H1 (cell line): Measurements from ENCODE around the gene PACC1. TPM values are rescaled to one million over a fixed set of nuclear protein-coding genes. Genes with fewer than 3 reads are reported as not detected.

Experiments
- CTCF ChIA-PET: fragments of 300-600 bp; sonication (Branson Sonifier 250); formaldehyde crosslinking; loops from one replicate; lab custom pipeline; 2021; ENCODE audit not compliant: partially characterized antibody; lab: Charles Lee
- POLR2A ChIA-PET: fragments of 300-600 bp; sonication (Branson Sonifier 250); formaldehyde crosslinking; loops from one replicate; lab custom pipeline; 2021; ENCODE audit warnings: inconsistent platforms; ENCODE audit not compliant: partially characterized antibody; lab: Charles Lee
- DNase-seq, 2 experiments: peaks; one replicate each; pipeline versions ENCODE4 v3.0.0 to v3.0.0-alpha.2; 2010 to 2022; ENCODE audit warnings: low spot score in 2 of 2, low read depth in 1 of 2, mixed read lengths in 1 of 2
- FAIRE-seq: peaks from 2 replicates; lab custom pipeline; 2011; peaks lifted over from hg19 to GRCh38; lab: Jason Lieb, UNC
- H2AFZ ChIP-seq: 2 replicates; pipeline ENCODE4 v1.8.1; 2012; ENCODE audit warnings: low read length, inconsistent platforms
- H2AK5ac ChIP-seq: 2 replicates; pipeline ENCODE4 v1.6.1; 2013; ENCODE audit warnings: low read depth, low read length
- H2BK120ac ChIP-seq: replicated peaks from 2 replicates; pipeline ENCODE3; 2013; ENCODE audit warnings: low read depth, low read length, inconsistent platforms
- H2BK12ac ChIP-seq: 2 replicates; pipeline ENCODE4 v1.6.1; 2013; ENCODE audit warnings: low read depth, low read length
- H2BK15ac ChIP-seq: 2 replicates; pipeline ENCODE4 v1.6.1; 2013; ENCODE audit warnings: low read length
- H2BK20ac ChIP-seq: 2 replicates; pipeline ENCODE4 v1.6.1; 2013; ENCODE audit warnings: low read length
- H2BK5ac ChIP-seq: 2 replicates; pipeline ENCODE4 v1.6.1; 2013; ENCODE audit warnings: low read depth, low read length
- H3K14ac ChIP-seq: 2 replicates; pipeline ENCODE4 v1.6.1; 2013; ENCODE audit warnings: inconsistent platforms; ENCODE audit not compliant: insufficient read length
- H3K18ac ChIP-seq: 2 replicates; pipeline ENCODE4 v1.6.1; 2013; ENCODE audit warnings: low read length; ENCODE audit errors: extremely low read depth
- H3K23ac ChIP-seq: 2 replicates; pipeline ENCODE4 v1.6.1; 2013; ENCODE audit warnings: inconsistent platforms; ENCODE audit not compliant: insufficient read length
- H3K23me2 ChIP-seq: 2 replicates; pipeline ENCODE4 v1.6.1; 2013; ENCODE audit warnings: low read depth, low read length
- H3K27ac ChIP-seq: 2 replicates; pipeline ENCODE4 v1.6.1; 2011; ENCODE audit warnings: low read depth, low read length, inconsistent platforms
- H3K27me3 ChIP-seq, 4 experiments: replicated peaks in 1 of 4; 1 replicate in 1 of 4; 2 replicates in 3 of 4; pipeline versions ENCODE4 v1.6.1 to v1.8.1; 2011 to 2013; ENCODE audit warnings: low read length in 3 of 4, mild to moderate bottlenecking in 3 of 4, inconsistent platforms in 2 of 4, mixed read lengths in 2 of 4, moderate library complexity in 1 of 4; ENCODE audit not compliant: control insufficient read depth in 3 of 4, insufficient read depth in 3 of 4; ENCODE audit errors: extremely low read depth in 1 of 4
- H3K36me3 ChIP-seq, 4 experiments: 2 replicates each; pipeline versions ENCODE4 v1.6.1 to v1.8.1; 2011 to 2013; ENCODE audit warnings: mild to moderate bottlenecking in 4 of 4, low read length in 3 of 4, moderate library complexity in 2 of 4, control low read depth in 1 of 4, inconsistent platforms in 1 of 4; ENCODE audit not compliant: insufficient read depth in 4 of 4, control insufficient read depth in 2 of 4
- H3K4ac ChIP-seq: replicated peaks from 2 replicates; pipeline ENCODE3; 2013; ENCODE audit warnings: low read length, low read depth, mixed read lengths, inconsistent platforms; ENCODE audit not compliant: insufficient read length
- H3K4me1 ChIP-seq, 4 experiments: replicated peaks in 1 of 4; 1 replicate in 1 of 4; 2 replicates in 3 of 4; pipeline versions ENCODE4 v1.6.1 to v1.8.1; 2011 to 2013; ENCODE audit warnings: low read length in 3 of 4, inconsistent platforms in 2 of 4, mixed read lengths in 1 of 4; ENCODE audit not compliant: insufficient read depth in 4 of 4, control insufficient read depth in 3 of 4
- H3K4me2 ChIP-seq, 2 experiments: 2 replicates each; pipeline versions ENCODE4 v1.6.1 to v1.8.1; 2011 to 2013; ENCODE audit warnings: low read depth in 2 of 2, low read length in 2 of 2, control low read depth in 1 of 2, inconsistent platforms in 1 of 2, mild to moderate bottlenecking in 1 of 2; ENCODE audit not compliant: insufficient read depth in 1 of 2
- H3K4me3 ChIP-seq, 4 experiments: fragments of 200-600, 300-600 bp in 1 of 4; sonication (generic), shearing (Covaris generic), sonication (Bioruptor Twin) in 1 of 4; 2 replicates each; pipeline versions ENCODE4 v1.5.1 to v1.8.1; 2011 to 2016; ENCODE audit warnings: low read length in 4 of 4, low read depth in 3 of 4, control low read depth in 2 of 4, inconsistent platforms in 2 of 4, mild to moderate bottlenecking in 2 of 4, mixed read lengths in 1 of 4, moderate library complexity in 1 of 4; ENCODE audit not compliant: insufficient read depth in 2 of 4; ENCODE audit errors: extremely low read depth in 1 of 4
- H3K56ac ChIP-seq: replicated peaks from 2 replicates; pipeline ENCODE3; 2013; ENCODE audit warnings: low read depth, mild to moderate bottlenecking, mixed read lengths, low read length, inconsistent platforms; ENCODE audit not compliant: insufficient read length
- H3K79me1 ChIP-seq: 2 replicates; pipeline ENCODE4 v1.6.1; 2013; ENCODE audit warnings: low read depth, low read length, control low read depth
- H3K79me2 ChIP-seq, 2 experiments: 2 replicates each; pipeline versions ENCODE4 v1.6.1 to v1.8.1; 2012 to 2013; ENCODE audit warnings: low read length in 2 of 2, mild to moderate bottlenecking in 2 of 2, inconsistent platforms in 1 of 2; ENCODE audit not compliant: insufficient read depth in 2 of 2, control insufficient read depth in 1 of 2
- H3K9ac ChIP-seq, 4 experiments: replicated peaks in 1 of 4; 1 replicate in 1 of 4; 2 replicates in 3 of 4; pipeline versions ENCODE4 v1.6.1 to v1.8.1; 2011 to 2013; ENCODE audit warnings: low read depth in 3 of 4, low read length in 3 of 4, control low read depth in 2 of 4, mild to moderate bottlenecking in 2 of 4, moderate library complexity in 2 of 4, inconsistent platforms in 1 of 4; ENCODE audit errors: extremely low read depth in 1 of 4
- H3K9me3 ChIP-seq, 2 experiments: 2 replicates each; pipeline versions ENCODE4 v1.6.1 to v1.8.1; 2012 to 2013; ENCODE audit warnings: mild to moderate bottlenecking in 2 of 2, moderate library complexity in 2 of 2, control low read depth in 1 of 2, inconsistent platforms in 1 of 2, low read depth in 1 of 2, low read length in 1 of 2, mixed read lengths in 1 of 2; ENCODE audit not compliant: insufficient read depth in 2 of 2
- H4K20me1 ChIP-seq, 2 experiments: replicated peaks in 1 of 2; 2 replicates each; pipeline versions ENCODE3 to v1.8.1; 2011 to 2013; ENCODE audit warnings: inconsistent platforms in 2 of 2, low read length in 2 of 2, mild to moderate bottlenecking in 1 of 2; ENCODE audit not compliant: insufficient read depth in 2 of 2, control insufficient read depth in 1 of 2
- H4K5ac ChIP-seq: 2 replicates; pipeline ENCODE4 v1.6.1; 2013; ENCODE audit warnings: low read length, low read depth, mixed read lengths, inconsistent platforms; ENCODE audit not compliant: insufficient read length
- H4K8ac ChIP-seq: 2 replicates; pipeline ENCODE4 v1.8.0; 2013; ENCODE audit warnings: mild to moderate bottlenecking, moderate library complexity, low read length, inconsistent platforms; ENCODE audit not compliant: insufficient read depth; ENCODE audit errors: extremely low read depth
- H4K91ac ChIP-seq: replicated peaks from 2 replicates; pipeline ENCODE3; 2013; ENCODE audit warnings: low read length, mixed read lengths, inconsistent platforms; ENCODE audit not compliant: insufficient read length
- whole genome bisulfite sequencing, 2 experiments: shearing (Covaris generic) in 1 of 2; methylation state at CpG; one replicate each; pipeline versions ENCODE4 v1.1.6 to v1.1.7; 2013 to 2015; ENCODE audit warnings: low lambda C conversion rate in 2 of 2, mixed read lengths in 2 of 2, inconsistent platforms in 1 of 2, low coverage in 1 of 2, missing lambda C conversion rate in 1 of 2; ENCODE audit not compliant: insufficient replicate concordance in 2 of 2, insufficient coverage in 1 of 2, insufficient read length in 1 of 2; ENCODE audit errors: extremely low coverage in 1 of 2, missing lambda C conversion rate in 1 of 2; 5-methylcytosine and 5-hydroxymethylcytosine counted together
- polyA plus RNA-seq, 7 experiments: library from polyadenylated mRNA; depleted of rRNA in 3 of 7; stranded (reverse) in 5 of 7; unstranded in 2 of 7; fragments of >200 nt in 5 of 7; fragments of 200-250 nt in 2 of 7; gene quantifications; 1 replicate in 5 of 7; 2 replicates in 1 of 7; 4 replicates in 1 of 7; pipeline versions ENCODE4 v1.2.1 to v1.2.3, GENCODE V29; 2011 to 2013; ENCODE audit warnings: missing spikeins in 2 of 7, mixed read lengths in 2 of 7
- total RNA-seq: library from RNA; stranded (reverse); fragmentation: NEBNext Ultra II Directional; extraction: Animal tissue kit (Norgen Biotek cat#: 25700); gene quantifications from 2 replicates; pipeline ENCODE4 v1.2.1, GENCODE V29; 2021

PACC1 gene
- total and polyA plus RNA-seq, 2 of the 8 experiments (the other 6 are each of a cell fraction or from before 2014, with no cell fraction given): 18.8 to 23.5 TPM

DNA sequence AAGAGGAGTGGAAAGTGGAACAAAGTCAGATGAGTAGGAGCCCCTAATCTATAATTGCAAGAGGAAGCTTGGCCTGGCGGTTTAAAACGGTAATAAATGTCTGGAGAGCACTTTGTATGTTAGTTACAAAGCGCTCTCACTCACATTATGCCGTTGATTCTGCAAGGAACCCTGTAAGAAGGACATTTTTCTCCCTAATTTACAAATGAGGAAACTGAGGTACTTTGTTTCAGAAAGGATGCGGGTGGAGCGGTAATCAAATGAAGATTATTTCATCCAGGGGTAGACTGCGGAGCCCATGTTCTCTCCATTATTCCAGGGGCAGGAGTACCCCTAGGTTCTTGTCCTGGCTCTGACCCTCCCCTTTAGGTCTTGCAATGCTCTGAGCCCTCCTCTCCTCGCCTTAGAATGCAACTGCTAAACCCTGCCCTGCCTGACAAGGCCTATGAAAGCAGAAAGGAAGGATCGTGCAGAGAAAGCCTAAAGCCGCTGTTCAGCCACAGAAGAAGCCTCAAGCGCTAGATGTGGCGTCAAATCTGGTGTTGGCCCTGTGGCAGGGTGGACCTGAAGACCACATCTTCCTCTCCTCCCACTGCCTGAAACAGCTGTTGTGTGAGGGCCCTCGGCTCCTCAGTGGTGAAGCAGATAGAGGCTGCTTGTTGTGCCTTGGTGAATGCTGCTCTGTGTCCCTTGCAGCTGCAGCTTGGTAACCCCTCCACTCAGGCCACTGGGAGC is 588 bp upstream of the PACC1 start:
- peaks cover 4 to 15% (median 9%) of the 10 kb centered on the region in 4 experiments; a peak in 6 of 7 replicates for H3K4me1 ChIP-seq
- ChIA-PET CTCF (interaction anchor here (0.6 to 2.2 kb wide), 9 partner anchors 12 to 296 kb away, joined by 3 to 18 read pairs (median 3); no protein-coding TSS in a partner anchor), POLR2A (interaction anchor here (0.7 to 1.4 kb wide), 7 partner anchors 9 to 380 kb away, joined by 3 to 5 read pairs (median 3); partner anchors contain the start of genes DTL and INTS7)
- H3K4ac ChIP-seq: no peak overlapping the region
- H4K20me1 ChIP-seq: peaks cover 0 to 16% of the 10 kb centered on the region in 2 experiments
- peak overlapping the region; percentile 89 for H2AFZ ChIP-seq
- no peak overlapping the region for H3K18ac ChIP-seq
- H3K4me2 ChIP-seq: peak overlapping the region; percentile 35 to 83
- peak overlapping the region in 2 of 4 experiments; percentile 71 to 77; a peak in 2 of 8 replicates for H3K4me3 ChIP-seq
- peak overlapping the region; percentile 5; the same call in 1 of the 2 replicates for H2BK5ac ChIP-seq
- H3K36me3 ChIP-seq: peaks cover 6 to 12% (median 6%) of the 10 kb centered on the region in 4 experiments
- no peak overlapping the region for H3K14ac ChIP-seq
- no peak overlapping the region for H4K8ac ChIP-seq
- peaks cover 9% of the 10 kb centered on the region; the same call in 1 of the 2 replicates for H3K79me1 ChIP-seq
- 68% methylated on average over 12 of the region's 13 CpGs; no CpG with 5 or more reads in 1 of the 2 experiments for WGBS, 2 experiments
- DNase-seq: peak in 1 of 2 experiments; percentile 47
- peak overlapping the region; percentile 4 for H4K91ac ChIP-seq
- no peaks in the 10 kb centered on the region for H3K9me3 ChIP-seq
- H3K27me3 ChIP-seq: no peaks in the 10 kb centered on the region; a peak in 2 of 7 replicates
- no peak overlapping the region for H2BK120ac ChIP-seq
- peaks cover 6% of the 10 kb centered on the region for H3K23me2 ChIP-seq
- 0 out of 2 replicates have a peak overlapping the region, but pooled peaks have one; percentile 86 for H2BK20ac ChIP-seq
- FAIRE-seq: no peak
- H3K27ac ChIP-seq: no peak overlapping the region
- peak overlapping the region in 1 of 4 experiments; percentile 5; a peak in 1 of 7 replicates for H3K9ac ChIP-seq
- H2BK15ac ChIP-seq: peak overlapping the region; percentile 53; the same call in 1 of the 2 replicates
- peak overlapping the region; percentile 5; the same call in 1 of the 2 replicates for H2BK12ac ChIP-seq
- H2AK5ac ChIP-seq: 0 out of 2 replicates have a peak overlapping the region, but pooled peaks have one; percentile 20
- no peak overlapping the region for H3K23ac ChIP-seq
- H3K56ac ChIP-seq: no peak overlapping the region
- H4K5ac ChIP-seq: no peak overlapping the region
- peaks cover 0 to 14% of the 10 kb centered on the region in 2 experiments; a peak in 3 of 4 replicates for H3K79me2 ChIP-seq
